ENCODE results near the gene DLD.

- TF ChIP-seq MAX (IDR thresholded peaks at IDR 0.05) = peak; percentile 13
- TF ChIP-seq CTCF (IDR thresholded peaks at IDR 0.05; ENCODE audit: low read depth, low read length, missing input control) = no peak
- no peak for TF ChIP-seq REST (IDR thresholded peaks at IDR 0.05)
- peak in 1 of 2 donors; percentile 46 for TF ChIP-seq RXRA (IDR thresholded peaks at IDR 0.05)
- TF ChIP-seq ZBTB33 (IDR thresholded peaks at IDR 0.05) = no peak
- TF ChIP-seq FOXA1 (IDR thresholded peaks at IDR 0.05) = no peak
- no peak for TF ChIP-seq ATF3 (IDR thresholded peaks at IDR 0.05)
- peak; percentile 25 to 37 for TF ChIP-seq RAD21 (IDR thresholded peaks at IDR 0.05)
- no peak for TF ChIP-seq TAF1 (conservative IDR thresholded peaks at IDR 0.05)
- peak in 1 of 2 donors; percentile 54 for TF ChIP-seq JUND (IDR thresholded peaks at IDR 0.05)
Measured at GRCh38 chr7:107948645-107949442, 57.9 kb downstream of the DLD start.

Data from liver (tissue), 3 donors.